ENCODE data around the gene TRIM46.

Gene TRIM46

GRCh38 chr1:155170101-155170785 lies 3.4 kb upstream of the TRIM46 start:
- no peaks in the 10 kb centered on the region for H3K9me3 ChIP-seq (ENCODE audit: severe bottlenecking)
- peaks cover 23% of the 10 kb centered on the region for H3K36me3 ChIP-seq
- DNase-seq = peak; percentile 4
- no peak for TF ChIP-seq CTCF (IDR thresholded peaks at IDR 0.05; ENCODE audit: low read depth, low read length)
- H3K4me3 ChIP-seq (ENCODE audit: low read depth, low read length) = no peak overlapping the region
- H3K27ac ChIP-seq = no peak overlapping the region
- no peaks in the 10 kb centered on the region for H3K27me3 ChIP-seq (ENCODE audit: insufficient read depth, low read depth, severe bottlenecking)

GRCh38 chr1:155170806-155171205 lies 2.8 kb upstream of the TRIM46 start:
- no peaks in the 10 kb centered on the region for H3K27me3 ChIP-seq (ENCODE audit: insufficient read depth, low read depth, severe bottlenecking)
- peaks cover 23% of the 10 kb centered on the region for H3K36me3 ChIP-seq
- no peak overlapping the region for H3K27ac ChIP-seq
- TF ChIP-seq CTCF (IDR thresholded peaks at IDR 0.05; ENCODE audit: low read depth, low read length) = no peak
- DNase-seq = peak; percentile 8
- H3K4me3 ChIP-seq (ENCODE audit: low read depth, low read length) = no peak overlapping the region
- no peaks in the 10 kb centered on the region for H3K9me3 ChIP-seq (ENCODE audit: severe bottlenecking)

- peak; percentile 9 for DNase-seq
- TF ChIP-seq CTCF (IDR thresholded peaks at IDR 0.05; ENCODE audit: low read depth, low read length) = no peak
- peak overlapping the region; percentile 85 for H3K4me3 ChIP-seq (ENCODE audit: low read depth, low read length)
- peaks cover 26% of the 10 kb centered on the region for H3K36me3 ChIP-seq
- H3K9me3 ChIP-seq (ENCODE audit: severe bottlenecking) = no peaks in the 10 kb centered on the region
- no peaks in the 10 kb centered on the region for H3K27me3 ChIP-seq (ENCODE audit: insufficient read depth, low read depth, severe bottlenecking)
- peak overlapping the region; percentile 78 for H3K27ac ChIP-seq
These were observed 1.6 kb upstream of the TRIM46 start for GRCh38 chr1:155171836-155172731.

- peak; percentile 100 for DNase-seq
- peaks cover 31% of the 10 kb centered on the region for H3K36me3 ChIP-seq
- H3K4me3 ChIP-seq (ENCODE audit: low read depth, low read length) = peak within 1 kb of the TSS; percentile 85
- TF ChIP-seq CTCF (IDR thresholded peaks at IDR 0.05; ENCODE audit: low read depth, low read length) = peak; percentile 100
- no peaks in the 10 kb centered on the region for H3K9me3 ChIP-seq (ENCODE audit: severe bottlenecking)
- H3K27me3 ChIP-seq (ENCODE audit: insufficient read depth, low read depth, severe bottlenecking) = no peaks in the 10 kb centered on the region
- H3K27ac ChIP-seq = peak within 1 kb of the TSS; percentile 78
These were observed 744 bp upstream of the TRIM46 start, which contains the start of gene KRTCAP2 for GRCh38 chr1:155172732-155173477. Gene KRTCAP2 (minus strand): TSS chr1:155173304. CDS start chr1:155173224, 80 bp downstream.

GRCh38 chr1:155174324-155175280 lies 953 bp downstream of the TRIM46 start:
- Histone ChIP-seq H3K9me3 (ENCODE audit: severe bottlenecking) (no peaks in the 10 kb centered on the region), H3K36me3 (peaks cover 29% of the 10 kb centered on the region), H3K27me3 (ENCODE audit: insufficient read depth, low read depth, severe bottlenecking) (no peaks in the 10 kb centered on the region), H3K4me3 (ENCODE audit: low read depth, low read length) (peak overlapping the region; percentile 85), H3K27ac (no peak overlapping the region)
- TF ChIP-seq CTCF (IDR thresholded peaks at IDR 0.05; ENCODE audit: low read depth, low read length) = no peak
- peak; percentile 70 for DNase-seq

Measured in WERI-Rb-1 (cell line).